NCI-H146 (cell line): ENCODE results near the gene RBM17.
"Not testable (repeated sequence)": the region's sequence is repeated elsewhere in the genome, so short reads cannot be mapped to it uniquely, and the experiment has no call there.

Experiments used
- DNase-seq: peaks from one replicate; lab custom pipeline; 2025; lab: John Stamatoyannopoulos, UW

Gene RBM17

GRCh38 chr10:6088721-6089333, at the start of gene RBM17:
Gene RBM17 (plus strand): TSS chr10:6089034. CDS start chr10:6097066, 8,032 bp downstream.
- DNase-seq: peak; percentile 98

- no peak for DNase-seq
These were observed 49.1 kb upstream of the RBM17 start for GRCh38 chr10:6039711-6040110.

- DNase-seq: no peak
These were observed 48.6 kb upstream of the RBM17 start for GRCh38 chr10:6040205-6040604.

GRCh38 chr10:6043377-6043776, 45.5 kb upstream of the RBM17 start:
- DNase-seq: not testable (repeated sequence)

- no peak for DNase-seq
These were observed 44.8 kb upstream of the RBM17 start for GRCh38 chr10:6044060-6044459.

GRCh38 chr10:6044751-6045313, 44.0 kb upstream of the RBM17 start:
- no peak for DNase-seq

GRCh38 chr10:6045314-6045848, 43.5 kb upstream of the RBM17 start:
- DNase-seq: no peak

- DNase-seq: no peak
These were observed 42.7 kb upstream of the RBM17 start for GRCh38 chr10:6045878-6046772.

- no peak for DNase-seq
These were observed 41.8 kb upstream of the RBM17 start for GRCh38 chr10:6046773-6047611.

- DNase-seq: no peak
These were observed 41.0 kb upstream of the RBM17 start for GRCh38 chr10:6047847-6048246.

GRCh38 chr10:6048281-6049030, 40.4 kb upstream of the RBM17 start:
- no peak for DNase-seq

GRCh38 chr10:6049031-6049400, 39.8 kb upstream of the RBM17 start:
- no peak for DNase-seq

GRCh38 chr10:6050801-6051445, 37.9 kb upstream of the RBM17 start:
- DNase-seq: peak; percentile 50

- DNase-seq: no peak
These were observed 36.3 kb upstream of the RBM17 start for GRCh38 chr10:6052247-6053221.

- DNase-seq: no peak
These were observed 35.5 kb upstream of the RBM17 start for GRCh38 chr10:6053303-6053702.

- DNase-seq: peak; percentile 81
These were observed 34.8 kb upstream of the RBM17 start for GRCh38 chr10:6053816-6054631.

- no peak for DNase-seq
These were observed 34.0 kb upstream of the RBM17 start for GRCh38 chr10:6054884-6055283.

- no peak for DNase-seq
These were observed 32.9 kb upstream of the RBM17 start for GRCh38 chr10:6055929-6056328.
